GM23338 (cell line): ENCODE results near the gene SNAPC2. TPM values are rescaled to one million over a fixed set of nuclear protein-coding genes. Genes with fewer than 3 reads are reported as not detected.
"Not testable (repeated sequence)": the region's sequence is repeated elsewhere in the genome, so short reads cannot be mapped to it uniquely, and the experiment has no call there.

ENCODE experiments used
- ATAC-seq: fragments of 200-7000 bp; cut with Tn5 transposase; 3 replicates; pipeline ENCODE4 v1.9.1; 2020
- DNase-seq: peaks from one replicate; pipeline ENCODE4 v3.0.0-alpha.2; 2015; ENCODE audit warnings: low spot score
- H2AFZ ChIP-seq: fragments of 200-600 bp; sonication (generic); 2 replicates; pipeline ENCODE4 v1.8.0; 2016; ENCODE audit warnings: antibody characterized with exemption, mild to moderate bottlenecking, moderate library complexity
- H3F3A ChIP-seq: fragments of 200-600 bp; sonication (generic); replicated peaks from 2 replicates; pipeline ENCODE4 v1.8.0; 2017; ENCODE audit warnings: antibody characterized with exemption, mixed run types, low read depth
- H3K27ac ChIP-seq: fragments of 200-600 bp; sonication (generic); 2 replicates; pipeline ENCODE4 v1.6.1; 2016; ENCODE audit warnings: low read depth
- H3K27me3 ChIP-seq: fragments of 200-600 bp; sonication (generic); 2 replicates; pipeline ENCODE4 v1.8.0; 2016; ENCODE audit warnings: mild to moderate bottlenecking, mixed run types, moderate library complexity; ENCODE audit not compliant: insufficient read depth
- H3K36me3 ChIP-seq: fragments of 200-600 bp; sonication (generic); 2 replicates; pipeline ENCODE4 v1.8.0; 2016; ENCODE audit warnings: mild to moderate bottlenecking; ENCODE audit not compliant: insufficient read depth
- H3K4me1 ChIP-seq: fragments of 200-600 bp; sonication (generic); 2 replicates; pipeline ENCODE4 v1.8.0; 2016; ENCODE audit warnings: mild to moderate bottlenecking, moderate library complexity; ENCODE audit not compliant: insufficient read depth
- H3K4me2 ChIP-seq: fragments of 200-600 bp; sonication (generic); 2 replicates; pipeline ENCODE4 v1.7.1; 2017; ENCODE audit warnings: mixed run types
- H3K4me3 ChIP-seq: fragments of 200-600 bp; sonication (generic); 2 replicates; pipeline ENCODE4 v1.6.1; 2016; ENCODE audit warnings: mixed run types
- H3K79me2 ChIP-seq: fragments of 200-600 bp; sonication (generic); replicated peaks from 2 replicates; pipeline ENCODE4 v1.8.0; 2017; ENCODE audit warnings: mild to moderate bottlenecking; ENCODE audit not compliant: insufficient read depth
- H3K9me2 ChIP-seq: fragments of 200-600 bp; sonication (generic); 2 replicates; pipeline ENCODE4 v1.8.0; 2017; ENCODE audit not compliant: insufficient read depth
- H4K20me1 ChIP-seq: fragments of 200-600 bp; sonication (generic); replicated peaks from 2 replicates; pipeline ENCODE4 v1.8.0; 2017; ENCODE audit warnings: mild to moderate bottlenecking; ENCODE audit not compliant: insufficient read depth
- H3K27ac Mint-ChIP-seq: 2 replicates; pipeline ENCODE4 v1.8.0; 2020; ENCODE audit warnings: inconsistent platforms, mild to moderate bottlenecking, moderate library complexity, mixed read lengths
- H3K27me3 Mint-ChIP-seq: 3 replicates; pipeline ENCODE4 v1.8.0; 2022; ENCODE audit warnings: low read depth, mild to moderate bottlenecking, moderate library complexity, mixed read lengths, inconsistent platforms; ENCODE audit not compliant: insufficient read depth, poor library complexity
- H3K36me3 Mint-ChIP-seq: 3 replicates; pipeline ENCODE4 v1.8.0; 2021; ENCODE audit warnings: low read depth, mild to moderate bottlenecking, inconsistent platforms, moderate library complexity, mixed read lengths
- H3K4me1 Mint-ChIP-seq: 3 replicates; pipeline ENCODE4 v1.8.0; 2020; ENCODE audit warnings: mild to moderate bottlenecking, inconsistent platforms, mixed read lengths
- H3K4me3 Mint-ChIP-seq: 3 replicates; pipeline ENCODE4 v1.8.0; 2021; ENCODE audit warnings: moderate library complexity, mild to moderate bottlenecking, inconsistent platforms, mixed read lengths
- H3K9me3 Mint-ChIP-seq: 3 replicates; pipeline ENCODE4 v1.8.0; 2020; ENCODE audit warnings: moderate library complexity, mild to moderate bottlenecking, inconsistent platforms, mixed read lengths
- CREB1 ChIP-seq: fragments of 250-450 bp; sonication (Bioruptor Pico); IDR thresholded peaks from 2 replicates; pipeline ENCODE4 v1.5.0; 2020; ENCODE audit warnings: low read depth, mild to moderate bottlenecking, moderate library complexity
- EZH2 ChIP-seq: fragments of 200-600 bp; sonication (generic); IDR thresholded peaks from one replicate; pipeline ENCODE4 v1.8.0; 2017; ENCODE audit warnings: antibody characterized with exemption, mild to moderate bottlenecking, low read depth; ENCODE audit not compliant: unreplicated experiment
- EZH2phosphoT487 ChIP-seq: fragments of 200-600 bp; sonication (generic); IDR thresholded peaks from one replicate; pipeline ENCODE4 v1.8.1; 2018; ENCODE audit warnings: antibody characterized with exemption; ENCODE audit not compliant: unreplicated experiment
- JUNB ChIP-seq: IDR thresholded peaks from one replicate; pipeline ENCODE4 v1.6.1; 2016; ENCODE audit warnings: antibody characterized with exemption; ENCODE audit not compliant: unreplicated experiment
- NANOG ChIP-seq: IDR thresholded peaks from 2 replicates; pipeline ENCODE4 v1.6.1; 2016; ENCODE audit warnings: antibody characterized with exemption, borderline replicate concordance
- STAT1 ChIP-seq: IDR thresholded peaks from one replicate; pipeline ENCODE4 v1.6.1; 2016; ENCODE audit warnings: antibody characterized with exemption; ENCODE audit not compliant: unreplicated experiment
- ZNF331 ChIP-seq: fragments of 250-450 bp; sonication (Bioruptor Pico); IDR thresholded peaks from 2 replicates; pipeline ENCODE4 v1.5.0; 2020; ENCODE audit warnings: low read depth, mild to moderate bottlenecking, moderate library complexity
- ZNF462 ChIP-seq: fragments of 250-450 bp; sonication (Bioruptor Pico); IDR thresholded peaks from 2 replicates; pipeline ENCODE4 v1.5.0; 2020; ENCODE audit warnings: mild to moderate bottlenecking, moderate library complexity
- polyA plus RNA-seq: library from polyadenylated mRNA; unstranded; fragments of >200 nt; fragmentation: Nextera tagmentation; extraction: Ambion mirVana; gene quantifications from 2 replicates; pipeline ENCODE4 v1.2.1, GENCODE V29; 2016
- total RNA-seq: library from RNA; depleted of rRNA; stranded (reverse); fragments of >200 nt; shearing (Covaris generic); gene quantifications from 2 replicates; pipeline ENCODE4 v1.2.3, GENCODE V29; 2014

SNAPC2 gene
- total and polyA plus RNA-seq, 2 experiments from 2014 or later, result 17.1 to 25.1 TPM

GRCh38 chr19:7893362-7894101 lies 26.6 kb upstream of the SNAPC2 start:
- H3K36me3 Mint-ChIP-seq, DNase-seq, H3K4me3 ChIP-seq, H3K4me1 Mint-ChIP-seq, H3K4me2 ChIP-seq, H3K4me1 ChIP-seq, H3K36me3 ChIP-seq, H3K9me2 ChIP-seq, ATAC-seq, H3K4me3 Mint-ChIP-seq, H3K79me2 ChIP-seq, H3K27ac ChIP-seq, H3F3A ChIP-seq, H2AFZ ChIP-seq, H3K27me3 ChIP-seq, H4K20me1 ChIP-seq, H3K9me3 Mint-ChIP-seq, H3K27ac Mint-ChIP-seq: not testable (repeated sequence)
- peaks cover 10% of the 10 kb centered on the region for H3K27me3 Mint-ChIP-seq

GRCh38 chr19:7894612-7895309 lies 25.4 kb upstream of the SNAPC2 start:
- no peaks in the 10 kb centered on the region for H3K9me3 Mint-ChIP-seq
- peaks cover 6% of the 10 kb centered on the region for H3K27me3 Mint-ChIP-seq
- no peak overlapping the region for H3K4me3 ChIP-seq
- no peaks in the 10 kb centered on the region for H3K36me3 ChIP-seq
- no peak overlapping the region for H3K27ac Mint-ChIP-seq
- TF ChIP-seq ZNF462 (no peak), STAT1 (no peak), ZNF331 (CRISPR knock-in tag) (no peak), CREB1 (CRISPR knock-in tag) (no peak), JUNB (no peak), EZH2phosphoT487 (no peak), NANOG (no peak), EZH2 (no peak)
- H3K4me1 ChIP-seq, result 0 out of 2 replicates have a peak, but pooled peaks cover 3% of the 10 kb centered on the region
- H3K27ac ChIP-seq, result no peak overlapping the region
- peaks cover 8% of the 10 kb centered on the region; the same call in 2 of the 3 replicates for H3K36me3 Mint-ChIP-seq
- ATAC-seq (peak; percentile 87), DNase-seq (peak; percentile 59)
- no peaks in the 10 kb centered on the region for H3K79me2 ChIP-seq
- peaks cover 5% of the 10 kb centered on the region for H3K4me1 Mint-ChIP-seq
- H3K9me2 ChIP-seq, result no peaks in the 10 kb centered on the region
- no peaks in the 10 kb centered on the region; the same call in 1 of the 2 replicates for H4K20me1 ChIP-seq
- H3K4me2 ChIP-seq, result no peak overlapping the region
- no peaks in the 10 kb centered on the region for H3F3A ChIP-seq
- no peak overlapping the region for H2AFZ ChIP-seq
- no peak overlapping the region for H3K4me3 Mint-ChIP-seq
- no peaks in the 10 kb centered on the region for H3K27me3 ChIP-seq
